ENCODE data around the gene ANKS1A. TPM values are rescaled to one million over a fixed set of nuclear protein-coding genes. Genes with fewer than 3 reads are reported as not detected.

ANKS1A gene
- total and polyA plus RNA-seq, 2 experiments from 2014 or later: 3.2 to 4.4 TPM

- Histone ChIP-seq H2AFZ (no peak overlapping the region), H3K4me2 (ENCODE audit: unreplicated experiment) (no peak overlapping the region), H3K27ac (no peak overlapping the region), H3K4me3 (no peak overlapping the region), H3K36me3 (ENCODE audit: low read depth) (no peaks in the 10 kb centered on the region), H4K20me1 (ENCODE audit: insufficient read depth) (no peaks in the 10 kb centered on the region), H3K9me3 (ENCODE audit: low read depth) (no peaks in the 10 kb centered on the region), H3K27me3 (replicated peaks; ENCODE audit: insufficient read depth) (no peaks in the 10 kb centered on the region), H3K9ac (no peak overlapping the region), H3K79me2 (ENCODE audit: insufficient read depth) (no peaks in the 10 kb centered on the region), H3F3A (ENCODE audit: insufficient read depth) (no peaks in the 10 kb centered on the region), H3K4me1 (ENCODE audit: insufficient read depth) (no peaks in the 10 kb centered on the region), H3K9me2 (ENCODE audit: insufficient read depth) (no peaks in the 10 kb centered on the region)
- WGBS, 2 experiments (ENCODE audit: low coverage in 1 of 2, low lambda C conversion rate in 2 of 2, missing lambda C conversion rate in 2 of 2): 60 to 64% methylated on average over 13 of the region's 13 CpGs
- DNase-seq: no peak
- in situ Hi-C loops (cut with MboI): no loop called here
- TF ChIP-seq EZH2phosphoT487 (IDR thresholded peaks at IDR 0.05; ENCODE audit: insufficient read depth, low read depth) (no peak), EZH2 (IDR thresholded peaks at IDR 0.05; ENCODE audit: insufficient read depth, poor library complexity, severe bottlenecking) (no peak)
These were observed 192.4 kb downstream of the ANKS1A start for GRCh38 chr6:35081426-35081851.

- H3K9ac ChIP-seq: no peak overlapping the region
- TF ChIP-seq EZH2 (IDR thresholded peaks at IDR 0.05; ENCODE audit: insufficient read depth, poor library complexity, severe bottlenecking) (no peak), EZH2phosphoT487 (IDR thresholded peaks at IDR 0.05; ENCODE audit: insufficient read depth, low read depth) (no peak)
- no peaks in the 10 kb centered on the region for H3K27me3 ChIP-seq (replicated peaks; ENCODE audit: insufficient read depth)
- no peak for DNase-seq
- WGBS, 2 experiments (ENCODE audit: low coverage in 1 of 2, low lambda C conversion rate in 2 of 2, missing lambda C conversion rate in 2 of 2): 66 to 72% methylated on average over 17 to 19 of the region's 19 CpGs
- no peaks in the 10 kb centered on the region for H3K9me3 ChIP-seq (ENCODE audit: low read depth)
- H3K79me2 ChIP-seq (ENCODE audit: insufficient read depth): no peaks in the 10 kb centered on the region
- H3F3A ChIP-seq (ENCODE audit: insufficient read depth): no peaks in the 10 kb centered on the region
- no peak overlapping the region for H3K27ac ChIP-seq
- no peaks in the 10 kb centered on the region for H3K9me2 ChIP-seq (ENCODE audit: insufficient read depth)
- no peak overlapping the region for H3K4me2 ChIP-seq (ENCODE audit: unreplicated experiment)
- H2AFZ ChIP-seq: no peak overlapping the region
- no peaks in the 10 kb centered on the region for H3K4me1 ChIP-seq (ENCODE audit: insufficient read depth)
- H4K20me1 ChIP-seq (ENCODE audit: insufficient read depth): no peaks in the 10 kb centered on the region
- H3K4me3 ChIP-seq: no peak overlapping the region
- H3K36me3 ChIP-seq (ENCODE audit: low read depth): no peaks in the 10 kb centered on the region
- in situ Hi-C loops (cut with MboI): no loop called here
These were observed 193.1 kb downstream of the ANKS1A start for GRCh38 chr6:35082046-35082732.

GRCh38 chr6:35082733-35083403 is 193.8 kb downstream of the ANKS1A start:
- H3K79me2 ChIP-seq (ENCODE audit: insufficient read depth): no peaks in the 10 kb centered on the region
- H3K27ac ChIP-seq: no peak overlapping the region
- H3K36me3 ChIP-seq (ENCODE audit: low read depth): no peaks in the 10 kb centered on the region
- no peaks in the 10 kb centered on the region for H3K9me3 ChIP-seq (ENCODE audit: low read depth)
- H4K20me1 ChIP-seq (ENCODE audit: insufficient read depth): no peaks in the 10 kb centered on the region
- H3K9ac ChIP-seq: no peak overlapping the region
- 84 to 87% methylated on average over 12 to 13 of the region's 13 CpGs for WGBS, 2 experiments (ENCODE audit: low coverage in 1 of 2, low lambda C conversion rate in 2 of 2, missing lambda C conversion rate in 2 of 2)
- H3F3A ChIP-seq (ENCODE audit: insufficient read depth): no peaks in the 10 kb centered on the region
- no peak overlapping the region for H3K4me3 ChIP-seq
- no peak for DNase-seq
- in situ Hi-C loops (cut with MboI): no loop called here
- no peak overlapping the region for H2AFZ ChIP-seq
- H3K27me3 ChIP-seq (replicated peaks; ENCODE audit: insufficient read depth): no peaks in the 10 kb centered on the region
- TF ChIP-seq EZH2phosphoT487 (IDR thresholded peaks at IDR 0.05; ENCODE audit: insufficient read depth, low read depth) (no peak), EZH2 (IDR thresholded peaks at IDR 0.05; ENCODE audit: insufficient read depth, poor library complexity, severe bottlenecking) (no peak)
- no peaks in the 10 kb centered on the region for H3K4me1 ChIP-seq (ENCODE audit: insufficient read depth)
- no peak overlapping the region for H3K4me2 ChIP-seq (ENCODE audit: unreplicated experiment)
- no peaks in the 10 kb centered on the region for H3K9me2 ChIP-seq (ENCODE audit: insufficient read depth)

- Histone ChIP-seq H3K9me2 (ENCODE audit: insufficient read depth) (no peaks in the 10 kb centered on the region), H3K36me3 (ENCODE audit: low read depth) (no peaks in the 10 kb centered on the region), H3K4me2 (ENCODE audit: unreplicated experiment) (no peak overlapping the region), H3K9ac (no peak overlapping the region), H4K20me1 (ENCODE audit: insufficient read depth) (no peaks in the 10 kb centered on the region), H3K4me3 (no peak overlapping the region), H3K9me3 (ENCODE audit: low read depth) (no peaks in the 10 kb centered on the region), H3K27me3 (replicated peaks; ENCODE audit: insufficient read depth) (no peaks in the 10 kb centered on the region), H3F3A (ENCODE audit: insufficient read depth) (no peaks in the 10 kb centered on the region), H3K4me1 (ENCODE audit: insufficient read depth) (no peaks in the 10 kb centered on the region), H3K27ac (no peak overlapping the region), H3K79me2 (ENCODE audit: insufficient read depth) (no peaks in the 10 kb centered on the region), H2AFZ (no peak overlapping the region)
- no peak for TF ChIP-seq EZH2phosphoT487 (IDR thresholded peaks at IDR 0.05; ENCODE audit: insufficient read depth, low read depth)
- TF ChIP-seq EZH2 (IDR thresholded peaks at IDR 0.05; ENCODE audit: insufficient read depth, poor library complexity, severe bottlenecking): no peak
- DNase-seq: no peak
- in situ Hi-C loops (cut with MboI): no loop called here
- 91 to 98% methylated on average over 9 of the region's 9 CpGs for WGBS, 2 experiments (ENCODE audit: low coverage in 1 of 2, low lambda C conversion rate in 2 of 2, missing lambda C conversion rate in 2 of 2)
These were observed 194.5 kb downstream of the ANKS1A start for GRCh38 chr6:35083507-35083906.
